ENCODE measurements around the gene SUPT6H. TPM values are rescaled to one million over a fixed set of nuclear protein-coding genes. Genes with fewer than 3 reads are reported as not detected.

Gene SUPT6H
- total and polyA plus RNA-seq, 2 donors (not counting 1 experiment from before 2014, with no cell fraction given) = 35.8 to 110 TPM

DNA sequence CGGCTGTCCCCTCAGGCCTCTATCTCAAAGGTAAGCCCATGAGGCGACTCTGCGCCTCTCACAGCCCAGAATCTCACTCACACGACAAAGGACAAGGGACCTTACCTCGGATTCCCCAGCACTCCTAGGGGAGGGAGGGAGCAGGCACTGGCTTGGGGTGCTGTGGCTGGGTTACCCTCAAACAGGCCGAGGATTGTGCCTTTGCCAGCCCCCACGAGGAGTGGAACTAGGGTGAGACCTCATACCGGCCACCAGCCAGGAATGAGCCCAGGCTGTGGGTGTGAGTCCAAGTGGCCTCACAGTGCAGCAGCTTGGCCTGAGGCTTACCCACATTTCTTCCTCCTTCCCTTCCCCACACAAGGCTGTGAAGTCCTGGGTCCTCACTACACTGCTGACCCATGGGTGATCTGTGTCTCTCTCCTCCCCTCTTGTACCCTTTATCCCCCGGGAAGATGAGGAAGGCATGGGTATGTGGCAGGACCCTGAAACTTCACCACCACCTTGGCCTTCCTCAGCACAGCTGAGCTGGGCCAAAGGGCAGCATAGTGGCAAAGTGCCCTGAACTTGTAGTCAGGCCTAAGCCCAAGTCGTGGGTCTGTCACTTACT lies 43.8 kb downstream of the SUPT6H start:
- no peak for DNase-seq
- Mint-ChIP-seq H3K4me3 (no peak overlapping the region), H3K27ac (no peak overlapping the region), H3K27me3 (no peaks in the 10 kb centered on the region), H3K4me1 (peaks cover 4% of the 10 kb centered on the region), H3K9me3 (ENCODE audit: insufficient read depth) (no peaks in the 10 kb centered on the region)
- H3K27me3 ChIP-seq (replicated peaks in 1 of 4; ENCODE audit: control extremely low read depth in 1 of 4, control insufficient read depth in 3 of 4, insufficient read depth in 4 of 4, low read length in 3 of 4) = no peaks in the 10 kb centered on the region
- H3K27ac ChIP-seq (ENCODE audit: low read length in 2 of 2) = no peak overlapping the region
- no peaks in the 10 kb centered on the region for H3K9me3 ChIP-seq (ENCODE audit: control extremely low read depth in 1 of 3, control insufficient read depth in 2 of 3, insufficient read depth in 1 of 3, low read length in 2 of 3)
- no peak overlapping the region for H3K4me3 ChIP-seq (ENCODE audit: control extremely low read depth in 1 of 5, extremely low read depth in 1 of 5, insufficient read depth in 1 of 5, low read depth in 2 of 5, low read length in 4 of 5)
- no peak for ATAC-seq (ENCODE audit: low read depth)
- H3K36me3 ChIP-seq (replicated peaks in 1 of 2; ENCODE audit: control extremely low read depth in 1 of 2, control insufficient read depth in 1 of 2, extremely low read depth in 1 of 2, insufficient read depth in 2 of 2, low read length in 1 of 2) = peaks cover 0 to 31% of the 10 kb centered on the region in 2 experiments
- H4K20me1 ChIP-seq (ENCODE audit: control insufficient read depth, insufficient read depth, low read length, poor library complexity, severe bottlenecking) = no peaks in the 10 kb centered on the region
- no peak overlapping the region for H3K4me2 ChIP-seq (replicated peaks; ENCODE audit: low read depth, low read length, poor library complexity, severe bottlenecking)
- intact Hi-C loops (cut with micrococcal nuclease) = no loop called here
- H3K79me2 ChIP-seq (ENCODE audit: control insufficient read depth, insufficient read depth, low read length) = no peaks in the 10 kb centered on the region
- ChIA-PET POLR2A (no interaction called here), CTCF (no interaction called here)
- WGBS (ENCODE audit: insufficient coverage) = 94% methylated on average over 3 of the region's 10 CpGs
- H3K4me1 ChIP-seq (ENCODE audit: control insufficient read depth in 2 of 2, insufficient read depth in 2 of 2, low read length in 2 of 2) = peaks cover 0 to 4% of the 10 kb centered on the region in 2 donors
- no peak overlapping the region for H2AFZ ChIP-seq (ENCODE audit: insufficient read depth, low read depth, low read length, poor library complexity, severe bottlenecking)
- no peak overlapping the region for H3K9ac ChIP-seq (ENCODE audit: low read length)
- TF ChIP-seq, protein P1, sequence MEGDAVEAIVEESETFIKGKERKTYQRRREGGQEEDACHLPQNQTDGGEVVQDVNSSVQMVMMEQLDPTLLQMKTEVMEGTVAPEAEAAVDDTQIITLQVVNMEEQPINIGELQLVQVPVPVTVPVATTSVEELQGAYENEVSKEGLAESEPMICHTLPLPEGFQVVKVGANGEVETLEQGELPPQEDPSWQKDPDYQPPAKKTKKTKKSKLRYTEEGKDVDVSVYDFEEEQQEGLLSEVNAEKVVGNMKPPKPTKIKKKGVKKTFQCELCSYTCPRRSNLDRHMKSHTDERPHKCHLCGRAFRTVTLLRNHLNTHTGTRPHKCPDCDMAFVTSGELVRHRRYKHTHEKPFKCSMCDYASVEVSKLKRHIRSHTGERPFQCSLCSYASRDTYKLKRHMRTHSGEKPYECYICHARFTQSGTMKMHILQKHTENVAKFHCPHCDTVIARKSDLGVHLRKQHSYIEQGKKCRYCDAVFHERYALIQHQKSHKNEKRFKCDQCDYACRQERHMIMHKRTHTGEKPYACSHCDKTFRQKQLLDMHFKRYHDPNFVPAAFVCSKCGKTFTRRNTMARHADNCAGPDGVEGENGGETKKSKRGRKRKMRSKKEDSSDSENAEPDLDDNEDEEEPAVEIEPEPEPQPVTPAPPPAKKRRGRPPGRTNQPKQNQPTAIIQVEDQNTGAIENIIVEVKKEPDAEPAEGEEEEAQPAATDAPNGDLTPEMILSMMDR (IDR thresholded peaks at IDR 0.05) = no peak
- no peak for TF ChIP-seq EZH2 (IDR thresholded peaks at IDR 0.05; ENCODE audit: borderline replicate concordance, insufficient read depth, low read depth, low read length, poor library complexity, severe bottlenecking)

DNA sequence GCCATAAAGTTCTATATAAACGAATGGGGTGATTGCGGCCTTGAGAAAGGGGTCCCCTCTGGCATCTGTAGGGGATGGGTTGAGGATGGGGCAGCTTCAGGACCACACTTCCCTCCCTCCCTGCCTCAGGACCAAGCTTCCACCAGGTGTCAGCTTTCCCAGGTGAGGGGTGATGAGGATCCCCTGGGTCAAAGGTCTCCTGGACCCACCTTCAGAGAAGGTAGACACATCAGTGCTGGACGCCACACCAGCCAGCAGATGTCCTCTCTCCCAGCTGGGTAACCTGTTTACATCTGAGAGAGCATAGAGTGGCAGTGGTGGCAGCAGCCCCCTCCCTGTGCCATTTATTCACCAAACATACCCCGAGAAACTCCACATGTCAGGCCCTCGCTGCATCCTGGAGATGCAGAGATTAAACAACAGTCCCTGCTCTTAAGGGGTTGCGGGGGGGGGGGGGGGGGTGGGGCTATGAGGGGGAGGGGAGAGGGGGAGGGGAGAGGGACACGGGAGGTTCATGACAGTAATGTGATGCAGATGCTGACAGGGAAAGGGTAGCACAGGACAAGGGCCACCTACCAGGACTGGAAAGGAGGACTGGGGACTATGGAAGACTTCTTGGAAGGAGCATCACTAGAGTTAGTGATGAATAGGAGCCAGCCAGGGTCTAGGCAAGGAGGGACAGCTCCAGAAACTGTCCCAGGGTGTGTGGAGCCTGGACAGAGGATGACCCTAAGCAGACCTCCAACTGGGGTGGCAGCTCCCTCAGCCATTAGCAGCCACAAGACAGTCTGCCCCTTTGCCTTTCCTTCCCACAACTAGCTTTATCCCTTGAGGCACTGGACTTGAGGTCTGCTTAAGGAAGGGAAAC lies 44.7 kb downstream of the SUPT6H start:
- Histone ChIP-seq H3K27ac (ENCODE audit: low read length in 2 of 2) (no peak overlapping the region), H3K9ac (ENCODE audit: low read length) (no peak overlapping the region), H3K27me3 (replicated peaks in 1 of 4; ENCODE audit: control extremely low read depth in 1 of 4, control insufficient read depth in 3 of 4, insufficient read depth in 4 of 4, low read length in 3 of 4) (no peaks in the 10 kb centered on the region)

More for the DNA sequence above, 44.7 kb downstream of the SUPT6H start:
- Histone ChIP-seq H4K20me1 (ENCODE audit: control insufficient read depth, insufficient read depth, low read length, poor library complexity, severe bottlenecking) (no peaks in the 10 kb centered on the region), H3K9me3 (ENCODE audit: control extremely low read depth in 1 of 3, control insufficient read depth in 2 of 3, insufficient read depth in 1 of 3, low read length in 2 of 3) (no peaks in the 10 kb centered on the region), H3K79me2 (ENCODE audit: control insufficient read depth, insufficient read depth, low read length) (no peaks in the 10 kb centered on the region), H3K4me1 (ENCODE audit: control insufficient read depth in 2 of 2, insufficient read depth in 2 of 2, low read length in 2 of 2) (peaks cover 2 to 7% of the 10 kb centered on the region in 2 donors), H2AFZ (ENCODE audit: insufficient read depth, low read depth, low read length, poor library complexity, severe bottlenecking) (no peak overlapping the region), H3K36me3 (replicated peaks in 1 of 2; ENCODE audit: control extremely low read depth in 1 of 2, control insufficient read depth in 1 of 2, extremely low read depth in 1 of 2, insufficient read depth in 2 of 2, low read length in 1 of 2) (peaks cover 0 to 22% of the 10 kb centered on the region in 2 experiments), H3K4me3 (ENCODE audit: control extremely low read depth in 1 of 5, extremely low read depth in 1 of 5, insufficient read depth in 1 of 5, low read depth in 2 of 5, low read length in 4 of 5) (no peak overlapping the region), H3K4me2 (replicated peaks; ENCODE audit: low read depth, low read length, poor library complexity, severe bottlenecking) (no peak overlapping the region)
- Mint-ChIP-seq H3K27ac (no peak overlapping the region), H3K27me3 (no peaks in the 10 kb centered on the region), H3K9me3 (ENCODE audit: insufficient read depth) (no peaks in the 10 kb centered on the region), H3K4me1 (peaks cover 6% of the 10 kb centered on the region), H3K4me3 (no peak overlapping the region)
- POLR2A ChIA-PET = interaction anchor here (1.4 kb wide), 1 partner anchor 13 kb away, joined by 4 read pairs; the partner anchor contains the start of gene RPL23A
- ATAC-seq (ENCODE audit: low read depth) (no peak), DNase-seq (no peak)
- 100% methylated on average over 3 of the region's 7 CpGs for WGBS (ENCODE audit: insufficient coverage)
- intact Hi-C loops (cut with micrococcal nuclease) = no loop called here
- CTCF ChIA-PET = interaction anchor here (0.8 kb wide), 1 partner anchor 20 kb away, joined by 4 read pairs; the partner anchor contains the start of gene TLCD1
- TF ChIP-seq EZH2 (IDR thresholded peaks at IDR 0.05; ENCODE audit: borderline replicate concordance, insufficient read depth, low read depth, low read length, poor library complexity, severe bottlenecking) = no peak
- TF ChIP-seq, protein P1 (IDR thresholded peaks at IDR 0.05) = no peak
